Right lung (tissue), 10 donors: ENCODE measurements around the gene XKRX. TPM values are rescaled to one million over a fixed set of nuclear protein-coding genes. Genes with fewer than 3 reads are reported as not detected.

ENCODE experiments used
- DNase-seq, 2 donors: peaks; one replicate each; pipeline ENCODE4 v3.0.0-alpha.2; 2013
- long read RNA-seq, 8 donors: transcript quantifications; one replicate each; lab custom pipeline, GENCODE V29; 2026
- polyA plus RNA-seq, 5 donors: library from polyadenylated mRNA; unstranded; fragments of 120-200 nt; gene quantifications; one replicate each; pipeline versions ENCODE4 v1.2.1 to v1.2.3, GENCODE V29; 2013; ENCODE audit warnings: inconsistent platforms in 1 of 5, low replicate concordance in 1 of 5; ENCODE audit not compliant: insufficient read length in 5 of 5, insufficient read depth in 1 of 5

Gene XKRX
- 1 to 10 TPM; 1.7 to 3.0 (median 2.1) TPM for polyA plus RNA-seq
- long read RNA-seq, donor 1, partial matches to known transcripts: 0 of 1 reads
- long read RNA-seq, donor 1, other reads (novel, unspliced or antisense): 0 of 1 reads
- long read RNA-seq, donor 2, partial matches to known transcripts: 0 of 1 reads
- long read RNA-seq, donor 2, other reads (novel, unspliced or antisense): 0 of 1 reads
- long read RNA-seq, donor 3, partial matches to known transcripts: 0 of 1 reads
- long read RNA-seq, donor 3, other reads (novel, unspliced or antisense): 0 of 1 reads
- long read RNA-seq, donor 4: 0 reads
- long read RNA-seq, donor 5, partial matches to known transcripts: 0 of 1 reads
- long read RNA-seq, donor 5, other reads (novel, unspliced or antisense): 0 of 1 reads
- long read RNA-seq, donor 6: 0 reads
- long read RNA-seq, donor 7: 0 reads
- long read RNA-seq, donor 8: 0 reads

DNA sequence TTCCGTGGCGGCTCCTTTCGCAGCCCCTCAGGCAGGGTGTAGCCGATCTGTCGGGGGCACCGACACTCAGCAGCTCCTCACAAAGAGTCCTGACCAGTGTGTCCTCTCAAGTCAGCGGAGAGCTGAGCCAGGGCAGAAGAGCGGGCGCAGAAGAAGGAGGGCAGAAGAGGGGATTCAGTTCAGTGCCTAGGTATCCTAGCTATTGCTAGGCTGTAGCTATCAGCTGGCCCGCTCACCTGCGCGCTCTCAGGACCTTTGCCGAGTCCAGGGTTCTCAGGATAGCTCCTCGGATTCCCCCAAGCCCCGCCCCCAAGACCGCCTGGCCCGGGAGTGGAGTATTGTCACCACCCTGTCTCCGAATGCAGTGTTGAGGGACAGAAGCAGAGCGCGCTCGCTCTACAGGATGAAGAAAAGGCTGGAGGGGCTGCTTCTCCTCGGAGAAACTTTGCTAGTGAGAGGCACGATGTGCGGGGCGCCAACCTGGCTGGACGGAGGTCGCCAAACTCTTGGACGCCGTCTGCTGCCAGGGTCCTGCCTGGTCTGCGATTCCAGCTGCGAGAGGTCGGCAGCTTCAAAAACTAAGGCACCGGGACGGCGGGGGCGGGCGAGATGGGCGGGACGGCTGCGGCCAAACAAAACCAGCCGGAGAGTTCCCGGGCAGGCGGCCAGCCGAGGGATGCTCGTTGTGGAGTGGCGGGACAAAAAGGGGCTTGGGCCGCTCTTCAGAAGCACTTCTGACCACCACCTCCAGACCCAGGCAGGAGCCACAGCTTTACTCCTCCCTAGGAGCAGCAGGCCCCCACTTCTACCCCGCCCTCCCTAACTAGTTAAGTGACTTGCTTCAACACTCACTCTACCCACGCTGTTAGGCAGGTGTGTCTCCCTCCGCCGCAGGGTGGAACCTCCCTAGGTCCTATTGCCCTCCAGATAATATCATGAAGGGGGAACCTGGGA, at the start of gene XKRX:
TSS of gene XKRX (minus strand) at position 258 of the 954 bp plus-strand sequence. CDS start 613 bp downstream, outside the sequence.
- DNase-seq: peak; percentile 42

DNA sequence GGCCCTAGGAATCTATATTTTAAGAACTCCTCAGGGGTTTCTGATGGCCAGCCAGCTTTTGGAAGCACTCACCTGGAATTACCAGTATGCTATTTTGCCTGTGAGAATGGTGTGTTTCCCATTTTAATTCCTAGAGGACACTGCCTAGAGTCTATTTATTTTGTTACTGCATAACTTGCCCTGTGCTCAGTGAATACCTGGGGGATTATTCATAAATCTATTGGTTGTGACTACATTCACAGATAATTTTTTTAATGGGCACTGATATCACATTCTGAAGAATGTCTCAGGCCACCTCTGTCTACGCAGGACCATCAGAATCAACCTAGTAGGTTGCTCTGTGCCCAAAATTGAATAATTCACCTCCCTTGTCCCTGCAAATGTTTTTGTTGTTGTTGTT, 47.5 kb upstream of the XKRX start:
- no peak for DNase-seq

DNA sequence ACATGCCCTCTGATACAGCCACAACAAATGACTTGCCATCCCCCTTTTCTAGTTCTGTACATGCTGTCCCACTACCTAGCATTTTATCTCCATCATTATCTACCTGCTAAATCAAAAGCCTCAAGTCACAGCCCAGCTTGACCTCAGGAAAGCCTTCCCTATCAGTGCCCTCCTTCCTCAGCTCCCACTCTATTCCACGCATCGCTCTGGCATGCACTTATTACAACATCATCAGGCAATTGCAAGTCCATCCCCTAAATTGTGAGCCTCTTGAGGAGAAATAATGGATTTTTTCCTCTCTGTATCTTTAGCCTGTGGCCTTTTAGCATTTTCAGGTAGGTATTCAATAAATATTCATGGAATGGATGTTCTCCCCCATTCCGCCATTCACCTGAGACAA, 46.5 kb upstream of the XKRX start:
- DNase-seq: no peak

DNA sequence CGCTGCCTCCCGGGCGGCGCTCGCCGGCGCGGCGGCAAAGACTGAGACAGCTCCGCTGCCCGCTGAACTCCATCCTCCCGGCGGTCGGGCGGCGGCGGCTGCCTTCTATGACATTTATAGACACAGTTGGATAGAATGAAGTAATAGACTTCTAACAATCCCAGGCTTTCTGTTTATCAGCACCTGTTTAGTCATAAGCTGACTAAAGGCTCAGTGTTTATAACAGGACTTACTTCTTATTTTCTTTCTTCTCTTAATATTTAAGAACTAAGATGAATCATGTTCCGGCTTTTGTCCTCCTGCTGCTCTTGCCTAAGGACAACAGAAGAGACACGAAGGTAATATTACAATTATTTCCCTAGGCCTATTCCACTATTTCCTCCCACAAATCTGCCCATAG, 44.7 kb upstream of the XKRX start:
- DNase-seq: no peak

DNA sequence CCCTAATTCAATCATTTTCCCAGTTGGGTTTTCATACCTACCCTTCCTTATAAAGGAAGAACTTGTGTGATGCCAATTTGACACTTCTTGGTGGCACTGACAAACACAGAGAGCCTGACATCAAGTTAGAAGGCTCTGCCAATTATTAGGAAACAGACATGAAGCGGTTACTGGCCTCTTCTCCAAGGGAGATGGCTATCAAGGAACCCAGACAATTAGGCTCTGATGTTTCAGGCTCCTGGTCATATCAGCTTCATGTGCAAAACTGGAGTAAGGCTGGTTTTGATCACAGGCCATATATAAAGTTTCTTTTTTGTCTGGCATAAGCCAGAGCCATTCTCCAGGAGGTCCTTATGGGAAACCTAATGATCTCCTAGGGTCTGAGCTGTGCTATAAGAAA, 41.2 kb upstream of the XKRX start:
- no peak for DNase-seq

DNA sequence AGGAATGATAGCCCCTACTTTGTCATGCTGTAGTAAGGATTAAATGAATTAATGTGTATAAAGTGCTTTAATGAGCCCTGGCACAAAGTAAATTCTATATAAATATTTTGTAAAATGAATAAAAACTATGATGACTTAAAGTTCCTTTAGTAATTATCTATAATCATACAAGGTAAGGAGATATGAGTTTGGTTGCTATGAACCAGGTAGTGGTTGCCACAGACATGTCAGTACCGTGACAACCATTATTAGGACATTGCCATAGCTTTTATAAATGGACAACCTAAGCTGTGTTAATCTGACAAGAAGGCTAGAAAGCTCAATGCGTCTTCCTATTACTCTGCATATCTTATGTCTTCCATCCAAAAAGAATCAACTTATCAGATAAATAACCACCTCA, 40.7 kb upstream of the XKRX start, which contains the start of gene ARL13A:
TSS of gene ARL13A (plus strand) at position 301 of the 400 bp plus-strand sequence. CDS start 3,982 bp downstream, outside the sequence.
- no peak for DNase-seq

DNA sequence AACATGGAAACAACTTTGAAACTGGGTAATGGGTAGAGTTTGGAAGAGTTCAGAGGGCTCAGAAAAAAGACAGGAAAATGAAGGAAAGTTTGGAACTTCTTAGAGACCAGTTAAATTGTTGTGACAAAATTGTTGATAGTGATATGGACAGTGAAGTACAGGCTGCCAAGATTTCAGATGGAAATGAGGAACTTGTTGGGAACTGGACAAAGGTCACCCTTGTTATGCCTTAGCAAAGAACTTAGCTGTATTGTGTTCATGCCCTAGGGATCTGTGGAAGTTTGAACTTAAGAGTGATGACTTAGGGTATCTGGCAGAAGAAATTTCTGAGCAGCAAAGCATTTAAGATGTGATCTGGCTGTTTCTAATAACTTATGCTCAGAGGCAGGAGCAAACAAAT, 35.6 kb upstream of the XKRX start:
- no peak for DNase-seq

DNA sequence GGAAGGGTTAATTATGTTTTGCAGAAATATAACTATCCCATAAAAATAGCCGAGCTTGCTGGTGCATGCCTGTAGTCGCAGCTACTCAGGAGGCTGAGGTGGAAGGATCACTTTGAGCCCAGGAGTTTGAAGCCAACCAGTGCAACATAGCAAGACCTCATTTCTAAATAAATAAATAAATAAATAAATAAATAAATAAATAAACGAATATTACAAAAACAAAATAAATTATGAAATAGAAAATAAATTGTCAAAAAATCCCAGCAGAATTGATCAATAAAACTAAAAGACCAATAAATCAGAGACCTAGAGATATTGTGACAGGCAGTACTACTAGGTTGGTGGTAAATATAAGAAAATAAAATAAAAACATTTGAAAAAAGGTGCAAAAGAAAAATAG, 34.1 kb upstream of the XKRX start:
- DNase-seq: no peak

DNA sequence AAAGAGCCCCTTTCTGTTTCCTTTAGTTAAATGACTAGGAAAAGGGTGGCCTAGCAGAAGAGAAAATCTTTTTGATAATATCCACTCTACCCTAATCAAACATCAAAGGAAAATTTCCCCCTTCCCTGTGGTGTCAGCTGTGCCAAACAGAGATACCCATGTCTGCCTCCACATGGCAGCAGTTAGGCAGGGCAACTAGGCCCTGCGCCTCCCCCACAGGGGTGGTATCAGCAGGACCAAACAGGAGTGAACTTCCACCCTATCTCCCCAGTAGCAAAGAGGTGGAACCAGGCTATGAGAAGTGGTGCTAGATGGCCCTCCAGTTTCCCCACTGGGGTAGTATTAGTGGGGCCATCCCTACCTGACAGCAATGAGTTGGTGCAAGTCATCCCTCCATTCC, 19.8 kb upstream of the XKRX start:
- no peak for DNase-seq

DNA sequence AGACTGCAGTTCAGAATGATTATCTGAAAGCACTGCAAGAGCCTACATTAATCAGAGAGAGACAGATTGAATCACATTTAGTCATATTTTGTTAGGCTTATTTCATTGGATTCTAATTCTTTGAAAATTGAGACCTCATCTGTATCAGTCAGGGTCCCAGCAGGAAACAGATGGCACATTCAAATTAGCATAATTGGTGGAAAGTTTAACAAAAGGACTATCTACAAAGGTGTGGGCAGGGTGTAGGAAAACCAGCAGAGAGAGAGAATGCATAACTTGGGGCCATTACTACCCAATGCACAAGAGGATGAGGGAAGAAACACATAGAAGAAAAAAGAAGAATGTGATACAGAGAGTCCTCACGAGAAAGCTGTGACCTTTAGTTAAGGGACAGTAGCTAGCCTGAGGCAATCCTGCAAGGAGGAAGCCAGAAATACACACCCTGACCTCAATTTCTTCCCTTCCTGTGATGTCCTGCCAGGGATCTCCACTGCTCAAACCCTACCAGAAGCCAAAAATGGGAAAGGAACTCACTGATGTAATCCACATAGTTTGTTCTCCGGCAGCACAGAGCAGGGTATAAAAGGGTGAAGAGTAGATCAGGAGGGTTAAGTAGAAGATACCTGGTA, 17.7 kb upstream of the XKRX start:
- no peak for DNase-seq

DNA sequence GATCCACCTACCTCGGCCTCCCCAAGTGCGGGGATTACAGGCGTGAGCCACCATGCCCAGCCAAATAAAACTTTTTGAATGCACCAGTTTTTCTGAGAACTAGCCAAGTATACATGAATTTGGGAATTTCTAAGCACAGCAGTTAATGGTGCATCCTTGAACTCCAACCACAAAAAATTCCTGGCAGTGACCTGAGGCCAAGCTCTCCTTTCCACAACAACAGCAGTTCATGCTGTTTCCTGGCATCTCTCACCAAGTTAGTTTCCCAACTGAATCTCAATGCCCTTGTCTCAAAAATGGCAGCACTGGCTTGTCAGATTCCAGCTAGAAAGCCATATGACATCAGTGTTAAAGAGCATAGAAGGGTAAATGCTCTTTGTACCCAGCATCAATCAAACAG, 15.9 kb upstream of the XKRX start:
- DNase-seq: no peak

DNA sequence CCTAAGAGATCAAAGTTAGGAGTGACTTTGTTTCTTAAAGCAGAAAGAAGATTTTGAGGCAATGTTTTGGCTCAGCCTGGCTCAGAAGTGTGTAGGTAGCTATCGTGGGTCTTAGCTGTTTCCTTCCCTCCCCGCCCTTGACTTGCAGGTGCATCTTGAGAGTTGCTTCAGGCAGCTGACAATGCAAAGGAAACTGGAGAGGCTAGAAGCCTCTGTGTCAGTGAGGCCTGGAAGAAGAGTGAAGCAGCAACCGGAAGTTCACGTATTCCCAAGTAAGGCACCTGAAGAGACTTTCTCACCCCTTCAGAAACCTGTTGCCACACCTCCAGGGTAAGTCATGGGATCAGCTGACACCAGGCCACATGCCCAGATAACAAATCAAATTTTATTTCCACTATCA, 10.6 kb upstream of the XKRX start:
- no peak for DNase-seq

DNA sequence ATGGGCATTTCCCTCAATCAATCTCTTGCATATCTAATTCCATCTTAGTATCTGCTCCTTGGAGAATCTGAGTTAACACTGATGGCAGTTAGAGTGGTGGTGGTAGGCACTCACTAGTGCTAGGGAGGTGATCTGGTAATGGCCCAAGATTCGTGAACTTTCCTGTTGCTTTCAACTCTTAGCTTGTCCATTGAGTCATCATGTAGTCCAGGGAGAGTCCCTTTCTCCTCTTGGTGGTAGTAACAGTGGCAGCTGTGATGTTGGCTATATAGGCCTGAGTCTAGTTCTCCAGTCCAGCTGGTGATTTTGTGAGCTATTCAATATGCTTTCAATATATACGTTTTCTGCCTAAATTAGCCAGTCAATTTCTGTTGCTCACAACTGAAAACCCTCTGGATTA, 7.0 kb upstream of the XKRX start:
- no peak for DNase-seq

DNA sequence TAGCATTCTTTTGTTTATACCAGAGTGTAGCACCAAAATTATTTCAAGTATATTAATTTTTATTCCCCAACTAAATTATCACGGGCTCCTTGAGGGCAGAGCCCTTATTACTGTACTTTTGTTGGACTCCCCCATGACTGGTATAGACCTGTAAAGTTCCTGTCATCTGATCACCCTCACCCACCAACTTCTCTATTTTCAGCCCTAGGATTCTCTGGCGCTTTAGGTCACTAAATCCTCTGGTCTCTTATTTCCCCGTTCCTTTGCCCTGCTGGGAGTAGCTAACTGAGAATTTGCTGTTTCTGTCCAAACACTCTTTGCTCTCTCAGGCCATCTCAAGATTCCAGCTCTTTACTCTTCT, 3.2 kb upstream of the XKRX start:
- DNase-seq: no peak

DNA sequence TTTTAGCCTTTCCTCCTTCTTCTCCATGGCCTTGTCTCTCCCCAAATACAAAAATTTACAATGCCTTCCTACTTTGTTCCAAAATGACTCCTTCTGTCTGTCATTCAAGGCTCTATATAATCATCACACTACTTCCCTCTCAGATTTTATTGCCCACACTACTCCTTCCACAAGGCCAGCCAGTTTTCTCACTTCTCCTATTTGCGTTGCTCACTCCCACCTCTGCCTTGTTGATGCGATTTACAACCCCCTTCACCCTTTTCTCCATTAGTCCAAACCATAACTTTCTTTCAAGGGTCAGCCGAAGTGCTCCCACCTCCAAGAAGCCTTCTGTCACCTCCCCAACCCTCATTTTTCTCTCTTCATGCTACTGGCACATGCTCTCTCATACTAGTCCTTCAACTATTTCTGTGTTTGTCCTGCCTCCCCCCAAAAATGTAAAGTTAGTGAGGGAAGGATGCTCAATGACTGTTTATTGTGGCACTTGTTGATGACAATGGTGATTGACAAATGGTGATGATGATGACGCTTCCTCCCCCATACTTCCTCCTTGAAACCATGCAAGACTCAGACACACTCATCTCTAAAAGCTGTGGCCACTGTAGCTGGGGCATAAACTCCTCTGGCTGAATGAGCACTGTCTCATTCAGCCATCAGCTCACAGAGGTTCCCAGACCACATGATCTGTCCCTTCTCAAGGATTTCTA, 2.7 kb upstream of the XKRX start:
- no peak for DNase-seq

DNA sequence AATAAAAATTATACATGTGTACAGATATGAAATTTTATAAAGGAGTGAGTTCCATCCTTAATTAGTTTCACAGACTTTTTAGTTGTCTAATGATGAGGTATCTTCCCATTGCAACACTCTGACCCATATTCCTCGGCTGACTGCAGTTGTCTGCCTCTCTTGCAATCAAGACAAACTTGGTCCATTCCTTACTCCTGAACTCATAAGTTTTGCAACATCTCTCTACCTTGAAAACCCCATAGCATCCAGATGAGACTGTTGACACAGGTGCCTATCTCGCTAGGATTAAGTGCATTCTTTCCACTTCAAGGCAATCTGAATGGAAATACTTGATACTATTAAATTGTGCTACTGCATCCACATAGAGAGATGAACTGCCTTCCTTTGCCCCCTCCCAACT, 2.3 kb downstream of the XKRX start:
- no peak for DNase-seq

DNA sequence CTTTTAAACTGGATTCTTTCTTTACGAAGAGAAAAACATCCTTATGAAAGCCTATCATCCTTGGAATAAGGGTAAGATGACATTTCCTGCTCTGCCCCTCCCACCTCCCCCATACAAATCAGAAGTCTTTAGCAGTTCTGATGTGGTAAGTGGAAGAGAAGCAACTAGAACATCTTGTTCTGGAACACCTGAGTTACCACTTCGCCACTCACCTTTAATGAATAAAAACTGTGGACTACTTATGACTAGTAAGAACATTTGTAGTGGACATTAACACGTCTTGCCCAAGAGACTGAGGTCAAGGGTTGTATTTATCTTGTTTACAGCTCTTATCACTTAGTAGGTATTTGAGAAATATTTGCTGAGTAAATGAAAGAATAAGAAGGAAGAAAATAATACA, 4.3 kb downstream of the XKRX start:
- DNase-seq: no peak

DNA sequence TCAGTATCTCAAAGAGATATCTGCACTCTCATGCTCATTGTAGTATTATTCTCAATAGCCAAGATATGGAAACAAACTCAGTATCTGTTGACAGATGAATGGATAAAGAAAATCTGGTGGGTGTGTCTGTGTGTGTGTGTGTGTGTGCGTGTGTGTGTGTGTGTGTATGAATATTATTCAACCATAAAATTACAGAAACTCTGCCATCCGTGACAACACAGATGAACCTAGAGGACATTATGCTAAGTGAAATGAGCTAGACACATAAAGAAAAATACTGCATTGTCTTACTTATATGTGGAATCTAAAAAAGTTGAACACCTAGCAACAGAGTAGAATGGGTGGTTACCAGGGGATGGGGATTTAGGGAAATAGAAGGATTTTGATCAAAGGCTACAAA, 13.2 kb downstream of the XKRX start:
- no peak for DNase-seq

DNA sequence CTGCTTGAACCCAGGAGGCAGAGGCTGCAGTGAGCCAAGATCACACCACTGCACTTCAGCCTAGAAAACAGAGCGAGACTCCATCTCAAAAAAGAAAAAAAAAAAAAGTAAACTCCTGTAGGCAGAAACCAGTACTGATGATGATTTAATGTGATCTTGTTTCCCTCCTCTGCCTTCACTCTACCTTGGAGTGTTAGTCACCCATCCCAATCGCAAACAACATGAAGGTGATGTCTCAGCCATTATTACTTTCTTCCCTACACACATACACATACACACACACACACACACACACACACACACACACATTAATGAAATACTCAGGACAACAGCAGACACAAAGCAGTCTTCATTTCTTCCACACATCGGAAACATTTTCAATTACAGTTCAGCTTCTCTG, 15.6 kb downstream of the XKRX start:
- DNase-seq: no peak

DNA sequence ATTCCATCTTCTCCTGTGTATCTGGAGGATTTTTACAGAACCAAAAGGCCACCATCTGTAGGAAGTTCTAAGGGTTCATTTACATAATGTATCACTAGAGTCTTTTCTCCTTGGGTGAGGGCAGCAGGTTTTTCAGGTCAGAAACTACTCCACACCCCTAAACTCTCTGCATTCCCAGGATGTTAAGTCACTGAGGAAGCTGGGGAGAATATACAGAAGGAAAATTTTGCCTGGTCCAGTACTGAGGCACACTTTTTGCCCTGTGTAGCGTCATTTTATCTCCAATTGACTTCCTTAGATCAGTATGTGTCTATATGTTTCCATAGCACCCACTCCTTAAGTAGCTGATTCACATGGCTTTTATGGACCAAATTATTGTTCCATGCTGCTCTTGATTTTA, 17.0 kb downstream of the XKRX start:
- no peak for DNase-seq

DNA sequence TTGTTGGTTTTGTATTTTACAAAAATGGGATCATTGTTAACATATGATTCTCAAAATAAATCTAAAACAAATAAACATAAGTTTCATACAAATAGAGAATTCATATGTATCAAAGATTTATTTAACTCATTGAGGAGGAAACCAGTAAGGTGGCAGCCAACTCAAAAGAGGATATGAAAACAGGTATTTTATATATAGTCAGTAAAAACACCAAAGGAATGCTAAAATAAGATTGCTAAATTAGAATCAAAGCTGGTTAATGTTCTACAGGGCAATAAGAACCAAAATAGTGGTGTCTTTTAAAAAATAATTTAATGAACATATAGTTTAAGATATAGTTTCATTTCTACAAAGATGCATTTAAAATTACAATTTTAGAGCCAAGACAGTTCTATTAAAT, 23.1 kb downstream of the XKRX start:
- DNase-seq: no peak

DNA sequence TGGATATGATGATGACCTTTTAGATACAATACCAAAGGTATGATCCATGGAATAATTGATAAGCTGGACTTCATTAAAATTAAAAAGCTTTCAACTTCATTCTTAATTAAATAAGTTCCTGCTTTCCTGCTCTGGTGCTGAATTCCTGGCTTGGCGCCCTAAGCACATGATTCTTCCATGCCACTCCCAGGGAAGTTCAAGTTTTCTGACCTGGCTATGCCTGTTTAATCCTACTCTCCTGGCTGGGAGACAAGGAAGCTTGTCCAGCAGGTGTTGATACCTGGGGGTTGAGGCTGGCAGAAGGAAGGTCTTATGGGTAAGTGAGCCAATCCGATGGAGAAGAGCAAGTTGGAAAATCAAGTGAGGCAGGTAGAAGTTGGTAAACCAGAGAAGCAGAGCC, 24.3 kb downstream of the XKRX start:
- no peak for DNase-seq
